ENCODE data around the gene PIP5K1C.

The PIP5K1C gene

DNA sequence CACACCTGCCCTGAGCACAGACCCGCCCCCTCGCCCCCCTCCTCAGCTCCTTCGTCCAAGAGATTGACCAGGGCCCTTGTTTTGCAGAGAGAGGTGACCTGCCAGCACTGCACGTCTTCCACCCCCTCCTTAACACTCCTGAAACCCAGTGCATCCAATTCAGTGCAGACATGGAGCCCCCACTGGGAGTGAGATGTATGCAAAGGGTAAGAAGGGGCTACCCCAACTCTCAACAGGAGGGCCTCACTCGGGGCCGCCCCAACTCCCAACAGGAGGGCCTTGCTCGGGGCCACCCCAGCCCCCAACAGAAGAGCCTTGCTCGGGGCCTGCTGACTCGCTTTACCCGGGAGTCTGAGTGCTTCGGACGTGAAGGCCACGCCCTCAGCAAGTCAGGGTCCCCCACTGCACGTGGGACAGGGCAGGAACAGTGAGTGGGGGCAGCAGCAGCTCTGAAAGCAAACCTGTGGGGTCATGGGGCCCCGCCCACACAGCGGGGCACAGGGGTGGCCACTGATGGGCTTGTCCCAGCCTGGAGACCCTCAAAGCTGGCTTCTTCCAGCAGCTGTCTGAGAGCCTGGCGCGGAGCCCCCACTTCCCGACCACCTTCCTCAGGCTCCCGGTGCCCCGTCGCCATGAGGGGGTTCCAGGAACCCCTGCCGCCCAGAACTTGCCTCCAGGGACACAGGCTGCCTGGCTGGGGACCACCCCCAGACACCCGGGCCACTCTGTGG, 79.3 kb downstream of the PIP5K1C start:
- DNase-seq (ENCODE audit: low read depth): no peak
- H3K4me3 ChIP-seq (replicated peaks; ENCODE audit: low read depth, low read length): no peak overlapping the region
- TF ChIP-seq, protein P1, sequence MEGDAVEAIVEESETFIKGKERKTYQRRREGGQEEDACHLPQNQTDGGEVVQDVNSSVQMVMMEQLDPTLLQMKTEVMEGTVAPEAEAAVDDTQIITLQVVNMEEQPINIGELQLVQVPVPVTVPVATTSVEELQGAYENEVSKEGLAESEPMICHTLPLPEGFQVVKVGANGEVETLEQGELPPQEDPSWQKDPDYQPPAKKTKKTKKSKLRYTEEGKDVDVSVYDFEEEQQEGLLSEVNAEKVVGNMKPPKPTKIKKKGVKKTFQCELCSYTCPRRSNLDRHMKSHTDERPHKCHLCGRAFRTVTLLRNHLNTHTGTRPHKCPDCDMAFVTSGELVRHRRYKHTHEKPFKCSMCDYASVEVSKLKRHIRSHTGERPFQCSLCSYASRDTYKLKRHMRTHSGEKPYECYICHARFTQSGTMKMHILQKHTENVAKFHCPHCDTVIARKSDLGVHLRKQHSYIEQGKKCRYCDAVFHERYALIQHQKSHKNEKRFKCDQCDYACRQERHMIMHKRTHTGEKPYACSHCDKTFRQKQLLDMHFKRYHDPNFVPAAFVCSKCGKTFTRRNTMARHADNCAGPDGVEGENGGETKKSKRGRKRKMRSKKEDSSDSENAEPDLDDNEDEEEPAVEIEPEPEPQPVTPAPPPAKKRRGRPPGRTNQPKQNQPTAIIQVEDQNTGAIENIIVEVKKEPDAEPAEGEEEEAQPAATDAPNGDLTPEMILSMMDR (IDR thresholded peaks at IDR 0.05; ENCODE audit: low read length, missing control alignments): no peak

DNA sequence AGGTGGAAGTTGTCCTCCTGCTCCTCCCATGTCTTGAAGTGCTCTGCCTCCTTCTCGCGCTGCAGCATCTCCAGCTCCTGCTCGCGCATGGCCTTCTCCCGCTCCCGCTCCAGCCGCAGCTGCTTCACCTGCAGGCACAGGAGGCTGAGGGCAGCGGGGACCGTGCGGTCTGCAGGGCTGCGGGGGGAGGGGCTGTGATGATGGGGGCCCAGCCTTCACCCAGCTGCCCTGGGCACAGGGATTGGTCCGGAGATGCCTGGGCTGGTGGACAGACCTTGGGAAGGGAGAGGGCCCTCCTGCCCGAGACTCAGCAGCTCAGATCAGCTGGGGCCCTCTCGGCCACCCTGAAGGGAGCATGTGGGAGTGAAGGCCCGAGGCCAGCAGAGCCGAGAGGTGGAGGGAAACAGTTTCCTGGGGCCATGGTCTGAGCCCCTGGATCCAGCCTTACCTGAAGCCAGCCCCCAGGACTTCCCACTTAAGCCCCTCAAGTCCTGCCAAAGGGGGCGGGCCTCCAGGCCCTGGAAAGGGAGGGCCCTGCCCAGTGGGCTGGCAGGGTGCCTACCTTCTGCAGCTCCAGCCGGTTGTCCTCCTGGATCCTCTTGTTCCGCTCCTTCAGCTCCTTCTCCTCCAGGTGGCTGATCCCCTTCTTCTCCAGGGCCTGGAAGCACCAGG, 80.0 kb downstream of the PIP5K1C start:
- DNase-seq (ENCODE audit: low read depth): no peak
- TF ChIP-seq, protein P1 (IDR thresholded peaks at IDR 0.05; ENCODE audit: low read length, missing control alignments): no peak
- H3K4me3 ChIP-seq (replicated peaks; ENCODE audit: low read depth, low read length): no peak overlapping the region

GRCh38 chr19:3619631-3620012, 80.6 kb downstream of the PIP5K1C start:
- no peak overlapping the region for H3K4me3 ChIP-seq (replicated peaks; ENCODE audit: low read depth, low read length)
- TF ChIP-seq, protein P1 (IDR thresholded peaks at IDR 0.05; ENCODE audit: low read length, missing control alignments): no peak
- no peak for DNase-seq (ENCODE audit: low read depth)

DNA sequence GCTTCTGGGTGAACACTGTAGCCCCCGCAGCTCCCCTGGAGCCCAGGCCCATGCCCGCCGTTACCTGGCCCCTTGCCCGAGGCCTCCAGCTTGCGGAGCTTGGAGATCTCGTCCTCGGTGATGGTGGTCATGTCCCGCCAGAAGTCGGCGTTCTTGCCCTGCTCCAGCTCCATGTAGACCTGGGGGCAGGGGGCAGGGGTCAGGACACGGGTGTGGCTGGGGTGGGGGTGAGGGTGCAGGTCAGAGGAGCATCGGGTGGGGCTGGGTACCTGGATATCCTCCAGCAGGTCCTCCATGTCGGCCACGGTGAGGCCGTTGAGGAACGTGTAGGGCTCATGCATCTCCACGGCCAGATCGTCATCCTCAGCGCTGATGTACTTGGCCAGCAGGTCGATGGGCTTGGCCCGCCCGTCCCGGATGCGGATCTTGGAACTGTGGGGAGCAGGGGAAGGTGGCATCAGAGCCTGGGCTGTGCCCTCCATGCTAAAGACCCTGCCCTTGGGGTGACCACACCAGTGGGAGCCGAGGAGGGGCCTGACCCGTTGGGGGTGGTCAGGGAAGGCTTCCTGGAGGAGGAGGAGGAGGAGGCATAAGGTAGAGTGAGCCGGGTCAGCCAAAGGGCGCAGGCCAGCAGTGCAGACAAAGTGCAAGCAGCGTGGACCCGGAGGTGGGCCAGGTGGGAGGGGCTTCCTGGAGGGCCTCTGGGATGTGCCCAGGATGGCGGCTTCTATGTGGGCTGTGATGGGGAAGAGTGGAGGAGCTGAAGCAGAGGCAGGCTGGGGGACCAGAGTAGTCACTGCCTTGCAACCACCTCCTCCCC, 81.2 kb downstream of the PIP5K1C start:
- TF ChIP-seq, protein P1 (IDR thresholded peaks at IDR 0.05; ENCODE audit: low read length, missing control alignments): no peak
- H3K4me3 ChIP-seq (replicated peaks; ENCODE audit: low read depth, low read length): no peak overlapping the region
- no peak for DNase-seq (ENCODE audit: low read depth)

- peak; percentile 56 for DNase-seq (ENCODE audit: low read depth)
- no peak overlapping the region for H3K4me3 ChIP-seq (replicated peaks; ENCODE audit: low read depth, low read length)
- TF ChIP-seq, protein P1 (IDR thresholded peaks at IDR 0.05; ENCODE audit: low read length, missing control alignments): peak; percentile 81
Measured at GRCh38 chr19:3618144-3618810, 82.0 kb downstream of the PIP5K1C start.

DNA sequence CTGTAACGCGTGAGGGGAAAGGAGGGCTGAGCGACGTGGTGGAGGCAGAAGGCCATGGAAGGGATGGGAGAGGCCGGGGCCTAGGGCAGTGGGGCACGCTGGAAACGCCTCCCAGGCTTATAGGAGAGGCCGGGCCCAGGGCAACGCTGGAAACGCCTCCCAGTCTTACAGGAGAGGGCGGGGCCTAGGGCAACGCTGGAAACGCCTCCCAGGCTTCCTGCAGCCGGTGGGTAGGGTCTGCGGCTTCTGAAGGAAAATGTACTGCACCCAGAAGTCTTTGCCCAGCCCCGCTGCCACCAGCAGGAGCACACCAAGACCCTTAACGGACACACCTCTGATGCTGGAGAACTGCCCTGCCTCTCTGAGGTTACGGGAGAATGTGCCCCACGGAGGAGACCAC, 82.8 kb downstream of the PIP5K1C start:
- no peak for DNase-seq (ENCODE audit: low read depth)
- TF ChIP-seq, protein P1 (IDR thresholded peaks at IDR 0.05; ENCODE audit: low read length, missing control alignments): no peak
- no peak overlapping the region for H3K4me3 ChIP-seq (replicated peaks; ENCODE audit: low read depth, low read length)
